GM20431 (cell line): Measurements from ENCODE around the gene NCOR2.

Experiments used
- in situ Hi-C: fragments of 300-500 bp; cut with MseI, MboI; formaldehyde crosslinking; loops from one replicate; pipeline ENCODE4 v1.15.0; 2020; ENCODE audit warnings: low sequenced_read_pairs; ENCODE audit not compliant: unreplicated experiment

The NCOR2 gene

DNA sequence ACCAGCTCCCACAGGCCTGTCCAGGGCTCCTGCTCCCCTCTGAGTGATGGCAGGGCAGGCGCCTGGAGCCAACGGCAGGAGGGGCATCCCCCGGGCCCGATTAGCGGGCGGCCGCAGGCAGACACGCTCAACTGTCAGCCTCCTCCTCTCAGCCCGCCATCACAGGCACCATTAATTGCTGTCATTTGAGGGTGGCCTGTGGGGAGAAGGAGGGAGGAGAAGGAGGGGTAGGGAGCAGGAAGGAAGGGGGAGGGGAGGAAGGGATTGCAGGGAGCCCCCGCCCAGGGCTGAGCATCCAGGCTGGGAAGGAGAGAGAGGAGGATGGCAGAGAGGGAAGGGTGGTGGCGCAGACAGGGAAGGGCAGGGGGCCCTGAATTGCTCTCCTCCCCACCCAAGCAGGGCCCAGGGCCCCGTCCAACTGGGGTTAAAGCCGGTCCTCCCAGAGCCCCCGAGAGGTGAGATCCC lies 36.1 kb downstream of the NCOR2 start:
- in situ Hi-C loops, result no loop called here

DNA sequence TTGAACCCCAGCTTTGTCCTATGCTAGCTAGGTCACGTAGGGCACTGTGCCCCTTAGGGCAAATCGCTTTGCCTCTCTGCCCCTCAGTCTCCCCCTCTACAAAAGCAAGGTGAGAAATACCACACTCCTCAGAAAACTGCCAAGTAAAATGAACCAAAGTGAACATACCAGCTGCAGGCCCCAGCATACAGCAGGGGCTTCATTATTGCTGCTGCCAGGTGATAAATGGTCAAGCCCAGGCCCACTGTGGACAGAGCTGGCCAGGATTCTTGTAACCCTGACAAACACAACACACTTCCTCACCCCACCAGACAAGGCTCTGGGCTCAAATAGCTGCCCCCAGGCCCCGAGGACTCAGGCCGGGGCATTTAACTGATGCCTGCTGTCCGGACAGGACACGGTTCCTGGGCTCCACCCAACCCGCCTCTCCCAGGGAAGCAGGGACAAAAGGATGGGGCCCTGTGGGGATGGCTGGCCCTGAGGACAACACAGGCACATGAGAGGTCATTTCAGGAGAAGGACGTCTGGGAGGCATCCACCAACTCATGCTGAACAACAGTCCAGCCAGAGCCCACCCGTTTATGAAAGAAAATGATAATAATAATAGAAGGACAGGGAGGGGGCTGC lies 36.7 kb downstream of the NCOR2 start:
- in situ Hi-C loops, result no loop called here

GRCh38 chr12:124529565-124530276 lies 37.7 kb downstream of the NCOR2 start:
- in situ Hi-C loops, result no loop called here

- in situ Hi-C loops, result no loop called here
These were observed 39.4 kb downstream of the NCOR2 start for GRCh38 chr12:124527861-124528561.

GRCh38 chr12:124525927-124526692 lies 41.3 kb downstream of the NCOR2 start:
- in situ Hi-C loops, result no loop called here

DNA sequence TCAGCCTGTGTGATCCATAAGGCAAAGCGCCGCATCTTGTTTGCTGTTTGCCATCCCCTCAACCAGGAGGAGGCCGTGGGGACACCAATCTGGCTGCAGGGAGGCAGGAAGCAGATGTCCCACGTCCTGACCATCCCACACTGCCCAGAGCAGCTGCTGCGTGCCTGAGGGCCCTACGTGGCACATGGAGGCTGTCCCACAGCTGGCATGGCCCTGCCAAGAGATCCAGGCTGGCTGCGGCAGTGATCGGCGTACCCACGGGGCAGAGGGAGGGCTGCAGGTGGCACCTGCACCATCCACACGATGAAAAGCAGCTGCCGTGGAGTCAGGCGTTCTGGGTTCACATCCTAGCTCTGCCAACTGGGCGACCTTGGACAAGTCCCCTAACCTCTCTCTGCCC lies 42.0 kb downstream of the NCOR2 start:
- in situ Hi-C loops, result no loop called here

DNA sequence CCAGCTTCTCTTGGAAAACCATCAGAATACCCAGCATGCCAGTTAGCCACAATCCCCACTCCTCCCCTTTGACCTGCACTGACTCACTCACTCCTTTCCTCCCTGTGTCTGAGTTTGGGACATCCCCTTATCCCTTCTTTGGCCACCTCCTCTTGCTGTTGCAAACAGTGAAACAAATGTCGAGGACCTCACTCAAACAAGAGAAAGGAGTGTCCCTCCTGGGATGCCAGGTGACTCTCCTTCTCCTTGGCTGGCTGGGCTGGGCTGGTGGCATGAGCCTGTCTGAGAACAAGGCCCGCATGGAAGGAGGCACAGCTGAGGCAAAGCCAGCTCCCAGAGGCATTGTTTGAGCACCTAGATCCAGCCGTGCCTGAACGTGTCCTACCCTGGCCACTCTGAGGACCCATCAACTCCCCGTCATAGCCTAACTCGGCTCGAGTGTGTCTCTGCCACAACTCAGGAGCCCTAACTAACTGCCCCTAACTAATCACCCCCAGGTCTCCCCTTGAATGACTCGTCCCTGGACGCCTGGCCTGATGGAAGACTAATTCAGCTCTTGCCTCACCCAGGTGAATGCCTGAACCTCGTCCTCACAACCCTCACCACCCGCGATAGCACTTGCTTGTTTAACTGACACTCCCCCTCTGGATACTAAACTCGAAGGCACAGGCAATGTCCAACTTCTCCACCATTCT lies 43.0 kb downstream of the NCOR2 start:
- in situ Hi-C loops, result no loop called here

DNA sequence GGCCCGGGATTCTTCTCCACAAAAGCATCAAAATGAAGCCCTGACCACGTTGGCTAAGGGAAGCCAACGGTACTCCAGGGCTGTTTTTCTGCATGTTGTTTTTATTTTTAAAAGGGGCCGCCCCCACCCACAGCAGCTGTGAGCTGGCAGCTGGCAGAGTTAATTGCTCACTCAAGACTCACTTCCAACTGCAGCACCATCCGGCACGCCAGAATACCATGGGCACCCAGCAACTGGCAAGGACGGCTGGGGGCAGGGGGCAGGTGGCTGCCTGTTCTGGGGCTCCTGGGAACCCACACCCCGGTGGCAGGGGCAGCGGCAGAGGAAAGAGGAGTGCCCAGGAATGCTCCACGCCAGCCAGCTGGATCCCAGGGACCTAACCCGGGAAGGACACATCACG lies 44.3 kb downstream of the NCOR2 start:
- in situ Hi-C loops, result no loop called here

DNA sequence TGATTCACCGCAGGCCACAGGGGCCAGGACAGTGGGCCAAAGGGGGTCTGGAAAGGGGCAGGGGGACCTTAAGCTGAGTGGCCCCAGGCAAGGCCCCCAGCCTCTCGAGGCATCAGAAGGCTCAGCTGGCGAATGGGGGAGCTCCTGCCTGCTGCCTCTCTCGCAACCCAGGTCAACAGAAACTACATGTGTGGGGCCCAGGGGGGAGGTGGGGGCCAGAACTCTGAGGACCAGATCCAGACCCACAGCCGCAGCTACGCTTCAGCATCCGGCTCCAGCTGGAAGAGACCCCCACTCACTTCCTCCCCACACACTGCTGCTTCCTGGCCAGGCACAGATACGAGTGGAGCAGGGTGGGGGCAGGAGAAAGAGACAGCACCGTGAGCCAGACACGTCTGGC lies 46.5 kb downstream of the NCOR2 start:
- in situ Hi-C loops, result no loop called here

- in situ Hi-C loops, result no loop called here
These were observed 47.1 kb downstream of the NCOR2 start for GRCh38 chr12:124520265-124520701.

- in situ Hi-C loops, result no loop called here
These were observed 47.7 kb downstream of the NCOR2 start for GRCh38 chr12:124519746-124520145.

DNA sequence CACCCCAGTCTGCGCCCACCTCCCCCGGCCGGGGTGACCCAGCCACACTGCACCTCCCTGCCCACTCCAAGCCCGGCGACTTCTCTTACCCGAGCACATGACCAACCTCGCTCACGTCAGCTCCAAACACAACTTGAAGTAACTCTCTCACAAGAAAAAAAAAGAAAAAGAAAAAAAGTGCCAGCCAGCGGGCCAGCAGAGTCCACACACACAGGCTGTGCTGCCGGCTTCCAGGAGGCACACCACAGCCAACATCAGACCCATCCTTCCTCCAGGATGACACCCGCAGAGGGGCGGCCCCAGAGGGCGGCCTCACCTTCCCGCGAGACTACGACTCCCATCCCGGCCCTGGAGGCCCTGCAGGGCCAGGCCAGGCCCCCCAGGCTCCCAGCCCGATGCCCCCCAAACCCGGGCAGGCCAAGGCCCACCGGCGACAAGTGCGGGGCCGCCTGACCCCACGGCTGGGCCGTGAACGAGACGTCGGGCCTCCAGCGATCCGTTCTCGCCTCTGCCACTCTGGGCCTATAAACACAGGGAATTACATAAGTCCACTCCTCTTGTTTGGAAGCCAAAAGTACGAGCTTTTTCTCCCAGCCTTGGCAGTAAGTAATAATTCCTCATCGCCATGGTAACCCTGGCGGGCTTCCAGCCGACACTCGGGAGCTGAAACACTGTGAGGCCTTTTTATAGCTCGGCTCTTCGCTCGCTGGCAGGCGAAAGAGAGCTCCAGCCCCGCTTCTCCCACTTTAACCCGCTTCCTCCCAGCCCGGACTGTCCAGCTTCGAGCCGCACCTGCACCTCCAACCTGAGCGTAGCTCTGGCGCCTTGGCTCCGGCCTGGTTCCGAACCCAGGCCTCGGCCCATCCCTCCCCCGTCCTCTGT lies 49.1 kb downstream of the NCOR2 start:
- in situ Hi-C loops, result no loop called here
